Peyer's patch (tissue), 4 donors: ENCODE results near the gene BPIFA2.

Experiments
- CTCF ChIP-seq, 6 experiments: fragments of 450-650 bp in 4 of 6; fragments of 200-600 bp in 2 of 6; sonication (generic) in 1 of 6; IDR thresholded peaks; one replicate each; pipeline ENCODE4 v1.5.1; 2017 to 2019; ENCODE audit warnings: antibody characterized with exemption in 6 of 6, mild to moderate bottlenecking in 3 of 6, moderate library complexity in 1 of 6
- POLR2A ChIP-seq, 2 donors: fragments of 450-650 bp; IDR thresholded peaks; one replicate each; pipeline ENCODE4 v1.5.1; 2017; ENCODE audit warnings: antibody characterized with exemption in 2 of 2, mild to moderate bottlenecking in 2 of 2, moderate library complexity in 2 of 2

GRCh38 chr20:33162753-33163152 lies 5.2 kb upstream of the BPIFA2 start:
- TF ChIP-seq CTCF (IDR thresholded peaks at IDR 0.05) (no peak), POLR2A (IDR thresholded peaks at IDR 0.05) (no peak)
